T follicular helper cell (primary cell): ENCODE measurements around the gene AP1B1.

ENCODE experiments used
- DNase-seq: peaks from one replicate; pipeline ENCODE4 v3.0.0-alpha.2; 2020; ENCODE audit warnings: low read depth

AP1B1 gene

GRCh38 chr22:29300807-29301601 lies 87.4 kb downstream of the AP1B1 start:
- DNase-seq: no peak

DNA sequence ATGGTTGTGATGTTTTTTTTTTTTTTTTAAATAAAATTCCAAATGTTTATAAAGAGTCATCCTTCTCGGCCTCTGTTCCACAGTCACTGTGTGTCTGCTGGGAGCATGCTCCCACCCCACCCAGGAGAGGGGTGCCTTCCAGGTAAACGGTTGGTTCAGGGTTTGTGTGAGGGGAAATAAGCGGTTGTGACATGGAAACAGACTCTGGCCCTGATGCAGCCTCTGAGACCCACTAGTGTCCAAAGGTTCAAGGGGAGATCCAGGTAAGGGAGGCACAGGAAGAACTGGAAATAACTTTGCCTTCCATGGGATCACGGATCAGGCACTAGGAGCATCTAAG lies 87.9 kb downstream of the AP1B1 start:
- no peak for DNase-seq

GRCh38 chr22:29299136-29299900 lies 89.1 kb downstream of the AP1B1 start:
- no peak for DNase-seq

DNA sequence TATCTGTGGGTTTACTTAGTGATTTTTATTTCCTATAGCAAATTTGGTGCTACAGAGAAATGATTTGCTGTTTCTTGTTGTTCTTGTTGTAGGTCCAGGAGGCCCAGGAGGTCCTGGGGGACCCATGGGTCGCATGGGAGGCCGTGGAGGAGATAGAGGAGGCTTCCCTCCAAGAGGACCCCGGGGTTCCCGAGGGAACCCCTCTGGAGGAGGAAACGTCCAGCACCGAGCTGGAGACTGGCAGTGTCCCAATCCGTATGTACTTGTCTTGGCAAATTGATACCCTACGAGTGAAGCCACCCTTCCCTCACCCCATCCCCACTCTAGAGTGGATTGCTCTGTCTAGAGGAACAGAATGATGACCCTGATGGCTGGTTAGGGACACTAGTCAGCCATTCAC lies 89.7 kb downstream of the AP1B1 start:
- no peak for DNase-seq

GRCh38 chr22:29292379-29292778 lies 96.0 kb downstream of the AP1B1 start:
- DNase-seq: no peak

GRCh38 chr22:29291215-29291614 lies 97.2 kb downstream of the AP1B1 start:
- DNase-seq: no peak

DNA sequence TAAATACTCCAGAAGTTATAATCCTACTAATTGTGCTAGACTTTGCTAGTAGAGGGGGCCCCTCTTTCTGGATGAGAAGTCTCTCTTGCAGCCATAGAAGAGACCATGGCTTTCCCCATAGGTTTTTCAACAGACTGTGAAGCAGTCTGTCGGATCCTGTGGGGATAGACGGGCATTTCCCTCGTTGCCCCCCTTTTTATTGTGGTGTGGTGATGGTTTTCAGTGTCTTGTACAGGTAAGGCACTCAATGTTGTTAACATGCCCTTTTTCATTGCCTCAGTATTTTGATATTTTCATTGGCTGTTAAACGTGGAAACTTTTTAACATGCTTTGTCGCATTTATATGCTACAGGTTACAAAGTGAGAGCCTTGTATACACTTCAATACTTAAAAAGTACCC lies 98.3 kb downstream of the AP1B1 start:
- DNase-seq: no peak

DNA sequence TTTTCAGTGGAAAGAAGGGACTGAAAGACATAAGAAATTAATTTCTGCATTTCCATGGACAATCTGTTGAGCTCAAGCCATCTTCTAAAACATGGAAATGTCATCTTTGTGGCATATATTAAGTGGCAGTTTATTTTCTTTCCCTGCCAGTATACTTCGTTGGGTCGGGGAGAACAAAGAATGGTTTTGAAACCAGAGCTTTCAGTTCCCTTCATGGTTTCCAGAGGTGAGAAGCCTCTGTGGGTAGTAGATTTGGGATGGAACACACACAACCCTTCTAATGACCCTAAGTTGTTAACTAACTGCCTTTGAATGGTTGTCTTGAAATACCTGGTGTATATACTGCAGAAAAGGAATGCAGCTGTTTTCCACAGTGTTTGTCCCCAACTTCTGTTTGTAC lies 99.5 kb downstream of the AP1B1 start:
- no peak for DNase-seq

DNA sequence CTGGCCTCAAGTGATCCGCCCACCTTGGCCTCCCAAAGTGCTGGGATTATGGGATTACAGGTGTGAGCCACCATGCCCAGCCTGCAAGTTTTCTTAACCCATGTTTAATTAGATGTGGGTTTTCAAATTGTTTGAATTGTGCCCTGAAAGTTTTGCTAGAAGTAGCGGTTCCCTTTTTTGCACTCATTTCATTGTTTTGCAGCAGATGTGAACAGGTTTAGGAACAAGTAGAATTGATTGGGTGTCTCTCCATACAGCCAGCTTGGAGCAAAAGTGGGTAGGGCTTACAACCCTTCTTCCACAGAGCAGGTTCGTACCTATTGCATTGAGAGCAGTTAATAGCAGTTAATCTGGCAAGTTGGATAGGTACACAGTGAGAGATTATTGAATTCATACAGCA lies 104.2 kb downstream of the AP1B1 start:
- no peak for DNase-seq

DNA sequence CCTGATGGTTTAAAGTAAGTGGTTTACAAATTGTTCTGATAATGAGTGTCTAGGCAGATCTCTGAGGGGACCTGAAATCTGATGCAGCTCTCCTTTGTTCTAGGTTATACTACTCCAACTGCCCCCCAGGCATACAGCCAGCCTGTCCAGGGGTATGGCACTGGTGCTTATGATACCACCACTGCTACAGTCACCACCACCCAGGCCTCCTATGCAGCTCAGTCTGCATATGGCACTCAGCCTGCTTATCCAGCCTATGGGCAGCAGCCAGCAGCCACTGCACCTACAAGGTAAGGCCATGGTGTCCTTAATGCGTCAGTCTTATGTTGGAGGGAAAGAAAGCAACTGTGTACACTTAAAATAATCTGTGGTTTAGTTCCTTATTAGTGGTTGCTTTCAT lies 110.4 kb downstream of the AP1B1 start:
- DNase-seq: no peak
